Astrocyte (in vitro differentiated cells and primary cell): Measurements from ENCODE around the gene STAG2. TPM values are rescaled to one million over a fixed set of nuclear protein-coding genes. Genes with fewer than 3 reads are reported as not detected.

Experiments used
- DNase-seq: peaks from one replicate; pipeline ENCODE4 v3.0.0-alpha.2; 2010; ENCODE audit warnings: low read depth
- FAIRE-seq: peaks from 2 replicates; lab custom pipeline; 2011; peaks lifted over from hg19 to GRCh38; lab: Jason Lieb, UNC
- H2AFZ ChIP-seq: 2 replicates; pipeline ENCODE4 v1.6.0; 2012; ENCODE audit warnings: low read depth, low read length, inconsistent platforms
- H3K27ac ChIP-seq: 2 replicates; pipeline ENCODE4 v1.5.1; 2011; ENCODE audit warnings: low read depth, low read length, inconsistent platforms
- H3K27me3 ChIP-seq: 2 replicates; pipeline ENCODE4 v1.6.0; 2011; ENCODE audit warnings: low read length, inconsistent platforms; ENCODE audit not compliant: insufficient read depth
- H3K36me3 ChIP-seq: 2 replicates; pipeline ENCODE4 v1.5.1; 2011; ENCODE audit warnings: low read length, inconsistent platforms; ENCODE audit not compliant: insufficient read depth
- H3K4me1 ChIP-seq: 2 replicates; pipeline ENCODE4 v1.5.1; 2011; ENCODE audit warnings: low read length, inconsistent platforms; ENCODE audit not compliant: insufficient read depth
- H3K4me2 ChIP-seq: 2 replicates; pipeline ENCODE4 v1.6.0; 2012; ENCODE audit warnings: low read length, inconsistent platforms
- H3K4me3 ChIP-seq: 2 replicates; pipeline ENCODE4 v1.5.1; 2011; ENCODE audit warnings: low read depth, mild to moderate bottlenecking, low read length, inconsistent platforms; ENCODE audit not compliant: insufficient read depth
- H3K79me2 ChIP-seq: 2 replicates; pipeline ENCODE4 v1.6.0; 2012; ENCODE audit warnings: mild to moderate bottlenecking, low read length, inconsistent platforms; ENCODE audit not compliant: insufficient read depth
- H3K9ac ChIP-seq: 2 replicates; pipeline ENCODE4 v1.6.0; 2012; ENCODE audit warnings: mild to moderate bottlenecking, low read length, inconsistent platforms
- H3K9me3 ChIP-seq: 2 replicates; pipeline ENCODE4 v1.5.1; 2012; ENCODE audit warnings: low read depth, mild to moderate bottlenecking, low read length, inconsistent platforms; ENCODE audit not compliant: insufficient read depth
- H4K20me1 ChIP-seq: 2 replicates; pipeline ENCODE4 v1.6.0; 2012; ENCODE audit warnings: low read length, inconsistent platforms; ENCODE audit not compliant: insufficient read depth
- H3K27ac Mint-ChIP-seq: one replicate; pipeline ENCODE4 v1.8.0; 2021; ENCODE audit warnings: mild to moderate bottlenecking, mixed read lengths; ENCODE audit not compliant: unreplicated experiment
- H3K27me3 Mint-ChIP-seq: one replicate; pipeline ENCODE4 v1.8.0; 2021; ENCODE audit warnings: low read depth, mixed read lengths; ENCODE audit not compliant: unreplicated experiment
- H3K36me3 Mint-ChIP-seq: one replicate; pipeline ENCODE4 v1.8.0; 2021; ENCODE audit warnings: low read depth, mixed read lengths; ENCODE audit not compliant: unreplicated experiment
- H3K4me1 Mint-ChIP-seq: one replicate; pipeline ENCODE4 v1.8.0; 2021; ENCODE audit warnings: low read depth, mixed read lengths; ENCODE audit not compliant: unreplicated experiment
- H3K4me3 Mint-ChIP-seq: one replicate; pipeline ENCODE4 v1.8.0; 2021; ENCODE audit warnings: mild to moderate bottlenecking, moderate library complexity, mixed read lengths; ENCODE audit not compliant: unreplicated experiment
- H3K9me3 Mint-ChIP-seq: one replicate; pipeline ENCODE4 v1.8.0; 2021; ENCODE audit warnings: mild to moderate bottlenecking, mixed read lengths; ENCODE audit not compliant: unreplicated experiment
- EZH2 ChIP-seq: IDR thresholded peaks from 2 replicates; pipeline ENCODE4 v1.6.1; 2012; ENCODE audit warnings: mild to moderate bottlenecking, low read length, inconsistent platforms; ENCODE audit not compliant: insufficient read depth
- total RNA-seq: library from RNA; stranded (reverse); gene quantifications from 2 replicates; pipeline ENCODE4 v1.2.1, GENCODE V29; 2021
- TF ChIP-seq, protein P1 (sequence below): IDR thresholded peaks from 2 replicates; pipeline ENCODE4 v1.5.1; 2011; ENCODE audit warnings: low read depth, mild to moderate bottlenecking, inconsistent platforms, low read length, moderate library complexity; ENCODE audit not compliant: insufficient read depth

The STAG2 gene
- total RNA-seq, 1 donor from 2014 or later, result 51.2 TPM

DNA sequence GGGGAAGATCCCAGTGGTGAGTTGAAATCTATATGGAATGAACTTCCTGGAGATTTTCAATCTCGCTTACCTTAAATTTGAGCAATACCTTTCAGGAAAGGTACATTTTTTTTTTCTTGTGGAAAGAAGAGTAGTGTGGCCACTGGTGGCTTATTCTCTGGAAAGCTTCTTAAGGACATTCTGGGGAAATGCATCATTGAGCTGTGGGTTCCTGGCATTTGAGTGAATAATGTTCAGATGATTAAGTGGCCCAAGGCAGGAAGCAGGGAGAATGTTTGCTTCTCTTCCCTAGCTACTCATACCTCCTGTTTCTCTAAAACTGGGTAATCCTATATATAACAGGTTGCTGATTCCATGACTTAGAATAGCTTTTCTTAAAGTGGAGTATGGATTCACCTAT, 31.8 kb downstream of the STAG2 start:
- Histone ChIP-seq H3K4me2 (peak overlapping the region; percentile 50), H3K36me3 (no peaks in the 10 kb centered on the region), H3K4me3 (no peak overlapping the region), H3K4me1 (peaks cover 8% of the 10 kb centered on the region), H3K27ac (peak overlapping the region; percentile 19), H3K9me3 (no peaks in the 10 kb centered on the region), H2AFZ (no peak overlapping the region), H3K27me3 (no peaks in the 10 kb centered on the region), H3K79me2 (peaks cover 91% of the 10 kb centered on the region), H3K9ac (no peak overlapping the region), H4K20me1 (peaks cover 44% of the 10 kb centered on the region)
- Mint-ChIP-seq H3K9me3 (no peaks in the 10 kb centered on the region), H3K27me3 (no peaks in the 10 kb centered on the region), H3K4me1 (peaks cover 23% of the 10 kb centered on the region), H3K36me3 (peaks cover 2% of the 10 kb centered on the region), H3K27ac (no peak overlapping the region), H3K4me3 (no peak overlapping the region)
- FAIRE-seq (peak; percentile 92), DNase-seq (peak; percentile 80)
- TF ChIP-seq EZH2, result no peak
- TF ChIP-seq, protein P1, sequence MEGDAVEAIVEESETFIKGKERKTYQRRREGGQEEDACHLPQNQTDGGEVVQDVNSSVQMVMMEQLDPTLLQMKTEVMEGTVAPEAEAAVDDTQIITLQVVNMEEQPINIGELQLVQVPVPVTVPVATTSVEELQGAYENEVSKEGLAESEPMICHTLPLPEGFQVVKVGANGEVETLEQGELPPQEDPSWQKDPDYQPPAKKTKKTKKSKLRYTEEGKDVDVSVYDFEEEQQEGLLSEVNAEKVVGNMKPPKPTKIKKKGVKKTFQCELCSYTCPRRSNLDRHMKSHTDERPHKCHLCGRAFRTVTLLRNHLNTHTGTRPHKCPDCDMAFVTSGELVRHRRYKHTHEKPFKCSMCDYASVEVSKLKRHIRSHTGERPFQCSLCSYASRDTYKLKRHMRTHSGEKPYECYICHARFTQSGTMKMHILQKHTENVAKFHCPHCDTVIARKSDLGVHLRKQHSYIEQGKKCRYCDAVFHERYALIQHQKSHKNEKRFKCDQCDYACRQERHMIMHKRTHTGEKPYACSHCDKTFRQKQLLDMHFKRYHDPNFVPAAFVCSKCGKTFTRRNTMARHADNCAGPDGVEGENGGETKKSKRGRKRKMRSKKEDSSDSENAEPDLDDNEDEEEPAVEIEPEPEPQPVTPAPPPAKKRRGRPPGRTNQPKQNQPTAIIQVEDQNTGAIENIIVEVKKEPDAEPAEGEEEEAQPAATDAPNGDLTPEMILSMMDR, result no peak

GRCh38 chrX:123993904-123994635, 32.6 kb downstream of the STAG2 start:
- Mint-ChIP-seq H3K27me3 (no peaks in the 10 kb centered on the region), H3K36me3 (peaks cover 2% of the 10 kb centered on the region), H3K27ac (peak overlapping the region; percentile 47), H3K9me3 (no peaks in the 10 kb centered on the region), H3K4me3 (no peak overlapping the region), H3K4me1 (peaks cover 16% of the 10 kb centered on the region)
- TF ChIP-seq, protein P1, result no peak
- no peak for TF ChIP-seq EZH2
- Histone ChIP-seq H3K27ac (no peak overlapping the region), H3K9ac (no peak overlapping the region), H3K4me2 (peak overlapping the region; percentile 50), H3K36me3 (no peaks in the 10 kb centered on the region), H3K27me3 (no peaks in the 10 kb centered on the region), H3K4me1 (peaks cover 8% of the 10 kb centered on the region), H3K4me3 (no peak overlapping the region), H3K79me2 (peaks cover 91% of the 10 kb centered on the region), H4K20me1 (peaks cover 42% of the 10 kb centered on the region), H3K9me3 (no peaks in the 10 kb centered on the region), H2AFZ (no peak overlapping the region)
- FAIRE-seq (peak; percentile 64), DNase-seq (no peak)

GRCh38 chrX:123994730-123995129, 33.2 kb downstream of the STAG2 start:
- H3K4me2 ChIP-seq, result no peak overlapping the region
- no peak for FAIRE-seq

More at GRCh38 chrX:123994730-123995129, 33.2 kb downstream of the STAG2 start:
- Mint-ChIP-seq H3K27me3 (no peaks in the 10 kb centered on the region), H3K27ac (no peak overlapping the region), H3K4me3 (no peak overlapping the region), H3K36me3 (peaks cover 2% of the 10 kb centered on the region), H3K9me3 (no peaks in the 10 kb centered on the region), H3K4me1 (peaks cover 15% of the 10 kb centered on the region)
- Histone ChIP-seq H3K4me1 (peaks cover 8% of the 10 kb centered on the region), H3K27ac (no peak overlapping the region), H3K36me3 (no peaks in the 10 kb centered on the region), H2AFZ (no peak overlapping the region), H3K27me3 (no peaks in the 10 kb centered on the region), H3K9ac (no peak overlapping the region), H3K9me3 (no peaks in the 10 kb centered on the region), H3K4me3 (no peak overlapping the region), H4K20me1 (peaks cover 48% of the 10 kb centered on the region), H3K79me2 (peaks cover 92% of the 10 kb centered on the region)
- no peak for DNase-seq
- no peak for TF ChIP-seq EZH2
- TF ChIP-seq, protein P1, result no peak
